Astrocyte of the spinal cord (primary cell): Measurements from ENCODE around the gene ASPN.
A peak's percentile ranks its signal among the peaks of the same experiment; 100 is the strongest.

Experiments used
- DNase-seq: peaks from one replicate; pipeline ENCODE4 v3.0.0; 2011; ENCODE audit warnings: low read depth, low spot score
- H3K4me3 ChIP-seq: 2 replicates; pipeline ENCODE4 v1.5.1; 2011; ENCODE audit warnings: low read depth, mild to moderate bottlenecking, low read length, moderate library complexity
- CTCF ChIP-seq: IDR thresholded peaks from 2 replicates; pipeline ENCODE4 v1.5.1; 2012; ENCODE audit warnings: low read depth, mild to moderate bottlenecking, low read length, inconsistent platforms
- in situ Hi-C: cut with HindIII; loops from 2 replicates; pipeline ENCODE4 v1.10.0; 2017; ENCODE audit warnings: low sequenced_read_pairs

Gene ASPN

GRCh38 chr9:92480291-92480771, 2.0 kb downstream of the ASPN start:
- DNase-seq, result peak; percentile 51
- H3K4me3 ChIP-seq, result no peak overlapping the region
- no peak for TF ChIP-seq CTCF
- in situ Hi-C loops, result no loop called here

- TF ChIP-seq CTCF, result no peak
- in situ Hi-C loops, result no loop called here
- no peak overlapping the region for H3K4me3 ChIP-seq
- no peak for DNase-seq
These were observed 3.0 kb downstream of the ASPN start for GRCh38 chr9:92479346-92479745.

- no peak for TF ChIP-seq CTCF
- in situ Hi-C loops, result no loop called here
- no peak overlapping the region for H3K4me3 ChIP-seq
- DNase-seq, result peak; percentile 14
These were observed 3.5 kb downstream of the ASPN start for GRCh38 chr9:92478783-92479182.

- DNase-seq, result no peak
- in situ Hi-C loops, result no loop called here
- TF ChIP-seq CTCF, result no peak
- no peak overlapping the region for H3K4me3 ChIP-seq
These were observed 5.3 kb downstream of the ASPN start for GRCh38 chr9:92476962-92477361.

GRCh38 chr9:92474587-92474986, 7.7 kb downstream of the ASPN start:
- in situ Hi-C loops, result no loop called here
- no peak for DNase-seq

GRCh38 chr9:92468206-92468605, 14.1 kb downstream of the ASPN start:
- no peak for DNase-seq
- TF ChIP-seq CTCF, result no peak
- in situ Hi-C loops, result no loop called here
- H3K4me3 ChIP-seq, result no peak overlapping the region

More at GRCh38 chr9:92474587-92474986, 7.7 kb downstream of the ASPN start:
- H3K4me3 ChIP-seq, result no peak overlapping the region
- TF ChIP-seq CTCF, result no peak

- no peak for DNase-seq
- in situ Hi-C loops, result no loop called here
- TF ChIP-seq CTCF, result no peak
- H3K4me3 ChIP-seq, result no peak overlapping the region
These were observed 14.8 kb downstream of the ASPN start for GRCh38 chr9:92467511-92467910.
